Astrocyte (in vitro differentiated cells and primary cell): ENCODE results near the gene TNNT3. TPM values are rescaled to one million over a fixed set of nuclear protein-coding genes. Genes with fewer than 3 reads are reported as not detected.

Experiments
- DNase-seq: peaks from one replicate; pipeline ENCODE4 v3.0.0-alpha.2; 2010; ENCODE audit warnings: low read depth
- FAIRE-seq: peaks from 2 replicates; lab custom pipeline; 2011; peaks lifted over from hg19 to GRCh38; lab: Jason Lieb, UNC
- H2AFZ ChIP-seq: 2 replicates; pipeline ENCODE4 v1.6.0; 2012; ENCODE audit warnings: low read depth, low read length, inconsistent platforms
- H3K27ac ChIP-seq: 2 replicates; pipeline ENCODE4 v1.5.1; 2011; ENCODE audit warnings: low read depth, low read length, inconsistent platforms
- H3K27me3 ChIP-seq: 2 replicates; pipeline ENCODE4 v1.6.0; 2011; ENCODE audit warnings: low read length, inconsistent platforms; ENCODE audit not compliant: insufficient read depth
- H3K36me3 ChIP-seq: 2 replicates; pipeline ENCODE4 v1.5.1; 2011; ENCODE audit warnings: low read length, inconsistent platforms; ENCODE audit not compliant: insufficient read depth
- H3K4me1 ChIP-seq: 2 replicates; pipeline ENCODE4 v1.5.1; 2011; ENCODE audit warnings: low read length, inconsistent platforms; ENCODE audit not compliant: insufficient read depth
- H3K4me2 ChIP-seq: 2 replicates; pipeline ENCODE4 v1.6.0; 2012; ENCODE audit warnings: low read length, inconsistent platforms
- H3K4me3 ChIP-seq: 2 replicates; pipeline ENCODE4 v1.5.1; 2011; ENCODE audit warnings: low read depth, mild to moderate bottlenecking, low read length, inconsistent platforms; ENCODE audit not compliant: insufficient read depth
- H3K79me2 ChIP-seq: 2 replicates; pipeline ENCODE4 v1.6.0; 2012; ENCODE audit warnings: mild to moderate bottlenecking, low read length, inconsistent platforms; ENCODE audit not compliant: insufficient read depth
- H3K9ac ChIP-seq: 2 replicates; pipeline ENCODE4 v1.6.0; 2012; ENCODE audit warnings: mild to moderate bottlenecking, low read length, inconsistent platforms
- H3K9me3 ChIP-seq: 2 replicates; pipeline ENCODE4 v1.5.1; 2012; ENCODE audit warnings: low read depth, mild to moderate bottlenecking, low read length, inconsistent platforms; ENCODE audit not compliant: insufficient read depth
- H4K20me1 ChIP-seq: 2 replicates; pipeline ENCODE4 v1.6.0; 2012; ENCODE audit warnings: low read length, inconsistent platforms; ENCODE audit not compliant: insufficient read depth
- H3K27ac Mint-ChIP-seq: one replicate; pipeline ENCODE4 v1.8.0; 2021; ENCODE audit warnings: mild to moderate bottlenecking, mixed read lengths; ENCODE audit not compliant: unreplicated experiment
- H3K27me3 Mint-ChIP-seq: one replicate; pipeline ENCODE4 v1.8.0; 2021; ENCODE audit warnings: low read depth, mixed read lengths; ENCODE audit not compliant: unreplicated experiment
- H3K36me3 Mint-ChIP-seq: one replicate; pipeline ENCODE4 v1.8.0; 2021; ENCODE audit warnings: low read depth, mixed read lengths; ENCODE audit not compliant: unreplicated experiment
- H3K4me1 Mint-ChIP-seq: one replicate; pipeline ENCODE4 v1.8.0; 2021; ENCODE audit warnings: low read depth, mixed read lengths; ENCODE audit not compliant: unreplicated experiment
- H3K4me3 Mint-ChIP-seq: one replicate; pipeline ENCODE4 v1.8.0; 2021; ENCODE audit warnings: mild to moderate bottlenecking, moderate library complexity, mixed read lengths; ENCODE audit not compliant: unreplicated experiment
- H3K9me3 Mint-ChIP-seq: one replicate; pipeline ENCODE4 v1.8.0; 2021; ENCODE audit warnings: mild to moderate bottlenecking, mixed read lengths; ENCODE audit not compliant: unreplicated experiment
- EZH2 ChIP-seq: IDR thresholded peaks from 2 replicates; pipeline ENCODE4 v1.6.1; 2012; ENCODE audit warnings: mild to moderate bottlenecking, low read length, inconsistent platforms; ENCODE audit not compliant: insufficient read depth
- total RNA-seq: library from RNA; stranded (reverse); gene quantifications from 2 replicates; pipeline ENCODE4 v1.2.1, GENCODE V29; 2021
- TF ChIP-seq, protein P1 (sequence below): IDR thresholded peaks from 2 replicates; pipeline ENCODE4 v1.5.1; 2011; ENCODE audit warnings: low read depth, mild to moderate bottlenecking, inconsistent platforms, low read length, moderate library complexity; ENCODE audit not compliant: insufficient read depth

TNNT3 gene
- total RNA-seq, 1 donor from 2014 or later, result not detected

DNA sequence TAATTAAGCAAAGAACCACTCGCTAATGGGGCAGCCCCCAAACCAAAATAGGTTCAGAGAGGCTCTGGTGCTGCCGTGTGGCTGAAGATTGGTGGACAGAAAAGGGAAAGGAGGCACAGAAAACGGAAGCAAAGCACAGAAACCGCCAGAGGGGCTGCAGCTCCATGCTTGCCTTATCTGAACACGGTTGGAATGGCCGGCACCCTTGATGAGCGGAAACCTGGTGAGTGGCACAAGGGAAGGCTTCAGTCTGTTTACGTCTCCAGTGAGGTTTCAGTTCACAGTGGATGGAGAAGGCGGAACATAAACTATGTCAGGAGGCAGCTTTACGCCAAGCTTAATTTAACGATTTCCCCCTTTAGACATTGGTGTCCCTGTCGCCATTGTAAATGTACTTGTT is 22.6 kb upstream of the TNNT3 start:
- TF ChIP-seq, protein P1, sequence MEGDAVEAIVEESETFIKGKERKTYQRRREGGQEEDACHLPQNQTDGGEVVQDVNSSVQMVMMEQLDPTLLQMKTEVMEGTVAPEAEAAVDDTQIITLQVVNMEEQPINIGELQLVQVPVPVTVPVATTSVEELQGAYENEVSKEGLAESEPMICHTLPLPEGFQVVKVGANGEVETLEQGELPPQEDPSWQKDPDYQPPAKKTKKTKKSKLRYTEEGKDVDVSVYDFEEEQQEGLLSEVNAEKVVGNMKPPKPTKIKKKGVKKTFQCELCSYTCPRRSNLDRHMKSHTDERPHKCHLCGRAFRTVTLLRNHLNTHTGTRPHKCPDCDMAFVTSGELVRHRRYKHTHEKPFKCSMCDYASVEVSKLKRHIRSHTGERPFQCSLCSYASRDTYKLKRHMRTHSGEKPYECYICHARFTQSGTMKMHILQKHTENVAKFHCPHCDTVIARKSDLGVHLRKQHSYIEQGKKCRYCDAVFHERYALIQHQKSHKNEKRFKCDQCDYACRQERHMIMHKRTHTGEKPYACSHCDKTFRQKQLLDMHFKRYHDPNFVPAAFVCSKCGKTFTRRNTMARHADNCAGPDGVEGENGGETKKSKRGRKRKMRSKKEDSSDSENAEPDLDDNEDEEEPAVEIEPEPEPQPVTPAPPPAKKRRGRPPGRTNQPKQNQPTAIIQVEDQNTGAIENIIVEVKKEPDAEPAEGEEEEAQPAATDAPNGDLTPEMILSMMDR, result no peak
- TF ChIP-seq EZH2, result no peak
- no peaks in the 10 kb centered on the region for H4K20me1 ChIP-seq
- Mint-ChIP-seq H3K4me3 (no peak overlapping the region), H3K36me3 (no peaks in the 10 kb centered on the region), H3K9me3 (no peaks in the 10 kb centered on the region), H3K27me3 (peaks cover 18% of the 10 kb centered on the region), H3K4me1 (no peaks in the 10 kb centered on the region), H3K27ac (no peak overlapping the region)
- H3K9ac ChIP-seq, result no peak overlapping the region
- no peak for DNase-seq
- H3K27me3 ChIP-seq, result peaks cover 13% of the 10 kb centered on the region
- no peaks in the 10 kb centered on the region for H3K36me3 ChIP-seq
- H3K4me2 ChIP-seq, result no peak overlapping the region
- H2AFZ ChIP-seq, result no peak overlapping the region
- no peak overlapping the region for H3K4me3 ChIP-seq
- H3K4me1 ChIP-seq, result no peaks in the 10 kb centered on the region
- no peak for FAIRE-seq
- no peaks in the 10 kb centered on the region for H3K9me3 ChIP-seq
- no peak overlapping the region for H3K27ac ChIP-seq
- no peaks in the 10 kb centered on the region for H3K79me2 ChIP-seq

DNA sequence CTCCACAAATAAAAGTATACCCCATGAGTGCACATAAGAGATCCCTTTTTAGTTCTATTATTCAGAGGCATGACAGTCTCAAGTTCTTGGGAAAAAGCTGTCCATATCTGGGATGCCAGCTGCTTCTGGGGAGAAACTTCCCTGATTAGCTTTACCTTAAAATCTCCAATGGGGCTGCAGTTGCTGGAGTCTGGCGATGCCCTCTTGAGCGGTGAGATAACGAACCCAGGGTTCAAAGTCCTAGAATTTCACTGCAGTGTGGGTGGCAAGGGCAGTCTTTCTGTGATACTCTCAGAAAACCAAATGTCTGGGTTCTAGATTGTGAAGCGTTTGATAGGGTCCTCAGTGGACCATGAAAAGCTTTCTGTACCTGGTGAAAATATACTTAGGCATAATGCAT is 20.4 kb upstream of the TNNT3 start:
- no peak overlapping the region for H3K4me3 ChIP-seq
- no peaks in the 10 kb centered on the region for H3K4me1 Mint-ChIP-seq
- no peaks in the 10 kb centered on the region for H4K20me1 ChIP-seq
- no peak overlapping the region for H3K4me2 ChIP-seq
- no peak for FAIRE-seq
- no peak for DNase-seq
- H3K27ac ChIP-seq, result no peak overlapping the region
- H3K79me2 ChIP-seq, result no peaks in the 10 kb centered on the region
- no peaks in the 10 kb centered on the region for H3K4me1 ChIP-seq
- no peaks in the 10 kb centered on the region for H3K36me3 Mint-ChIP-seq
- no peak overlapping the region for H3K9ac ChIP-seq
- H3K9me3 ChIP-seq, result no peaks in the 10 kb centered on the region
- no peak overlapping the region for H3K4me3 Mint-ChIP-seq
- H3K36me3 ChIP-seq, result no peaks in the 10 kb centered on the region
- H3K27me3 Mint-ChIP-seq, result peaks cover 17% of the 10 kb centered on the region
- H2AFZ ChIP-seq, result no peak overlapping the region
- peaks cover 13% of the 10 kb centered on the region for H3K27me3 ChIP-seq
- H3K27ac Mint-ChIP-seq, result no peak overlapping the region
- TF ChIP-seq, protein P1, result no peak
- TF ChIP-seq EZH2, result no peak
- H3K9me3 Mint-ChIP-seq, result no peaks in the 10 kb centered on the region

DNA sequence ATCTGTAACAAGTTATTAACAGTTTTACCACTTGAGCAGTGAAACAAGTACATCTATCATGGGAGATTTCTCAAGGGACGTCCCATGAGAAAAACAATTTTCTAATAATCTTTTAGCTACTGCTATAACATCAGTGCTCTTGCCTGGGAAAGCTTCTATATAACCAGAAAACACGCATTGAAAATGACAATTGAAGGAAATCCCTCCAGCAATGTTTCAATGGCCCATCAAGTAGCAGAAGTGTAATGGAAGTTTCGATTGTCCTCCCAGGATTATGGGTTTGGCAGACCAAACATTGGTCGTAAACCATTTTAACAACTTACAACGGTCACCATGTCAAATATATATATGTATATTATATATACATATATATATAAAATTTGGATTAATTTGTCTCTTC is 19.8 kb upstream of the TNNT3 start:
- Histone ChIP-seq H4K20me1 (no peaks in the 10 kb centered on the region), H3K27ac (no peak overlapping the region), H3K9ac (no peak overlapping the region), H2AFZ (no peak overlapping the region), H3K79me2 (no peaks in the 10 kb centered on the region), H3K4me1 (no peaks in the 10 kb centered on the region), H3K4me2 (no peak overlapping the region), H3K36me3 (no peaks in the 10 kb centered on the region), H3K27me3 (peaks cover 13% of the 10 kb centered on the region), H3K9me3 (no peaks in the 10 kb centered on the region), H3K4me3 (no peak overlapping the region)
- H3K4me3 Mint-ChIP-seq, result no peak overlapping the region
- H3K27ac Mint-ChIP-seq, result no peak overlapping the region
- H3K27me3 Mint-ChIP-seq, result peaks cover 17% of the 10 kb centered on the region
- H3K36me3 Mint-ChIP-seq, result no peaks in the 10 kb centered on the region
- DNase-seq (no peak), FAIRE-seq (no peak)
- TF ChIP-seq EZH2, result no peak
- TF ChIP-seq, protein P1, result no peak
- H3K9me3 Mint-ChIP-seq, result no peaks in the 10 kb centered on the region
- no peaks in the 10 kb centered on the region for H3K4me1 Mint-ChIP-seq
